Mesendoderm (in vitro differentiated cells): ENCODE results near the gene TCERG1L.

Experiments
- DNase-seq: peaks from one replicate; pipeline ENCODE4 v3.0.0; 2013
- H2AK5ac ChIP-seq: 2 replicates; pipeline ENCODE4 v1.6.1; 2013; ENCODE audit warnings: low read length, inconsistent platforms
- H2BK120ac ChIP-seq: 2 replicates; pipeline ENCODE4 v1.6.1; 2013; ENCODE audit warnings: low read depth, mild to moderate bottlenecking, low read length, moderate library complexity, mixed read lengths
- H2BK15ac ChIP-seq: replicated peaks from 2 replicates; pipeline ENCODE4 v1.6.1; 2013; ENCODE audit warnings: low read depth, mild to moderate bottlenecking, moderate library complexity
- H2BK5ac ChIP-seq: 2 replicates; pipeline ENCODE4 v1.6.1; 2013; ENCODE audit warnings: low read length, inconsistent platforms
- H3K18ac ChIP-seq: 2 replicates; pipeline ENCODE4 v1.6.1; 2013; ENCODE audit warnings: mild to moderate bottlenecking, low read length, mixed read lengths
- H3K23ac ChIP-seq: one replicate; pipeline ENCODE4 v1.6.1; 2013; ENCODE audit warnings: low read length
- H3K27ac ChIP-seq: 2 replicates; pipeline ENCODE4 v1.5.1; 2013; ENCODE audit warnings: low read depth, mild to moderate bottlenecking, inconsistent platforms, low read length, moderate library complexity
- H3K27me3 ChIP-seq: 2 replicates; pipeline ENCODE4 v1.6.1; 2013; ENCODE audit warnings: low read length, control low read depth, mild to moderate bottlenecking, inconsistent platforms; ENCODE audit not compliant: insufficient read depth, poor library complexity
- H3K36me3 ChIP-seq: 2 replicates; pipeline ENCODE4 v1.6.1; 2013; ENCODE audit warnings: low read length, inconsistent platforms; ENCODE audit not compliant: control insufficient read depth, insufficient read depth
- H3K4ac ChIP-seq: one replicate; pipeline ENCODE4 v1.6.1; 2013; ENCODE audit warnings: low read depth, mild to moderate bottlenecking, low read length, moderate library complexity
- H3K4me1 ChIP-seq: 2 replicates; pipeline ENCODE4 v1.6.1; 2013; ENCODE audit warnings: low read depth, low read length, inconsistent platforms; ENCODE audit not compliant: control insufficient read depth
- H3K4me2 ChIP-seq: 2 replicates; pipeline ENCODE4 v1.6.1; 2013; ENCODE audit warnings: low read length
- H3K4me3 ChIP-seq: 2 replicates; pipeline ENCODE4 v1.5.1; 2013; ENCODE audit warnings: mild to moderate bottlenecking, low read length
- H3K56ac ChIP-seq: one replicate; pipeline ENCODE4 v1.6.1; 2013; ENCODE audit warnings: low read length
- H3K79me1 ChIP-seq: 2 replicates; pipeline ENCODE4 v1.6.1; 2013; ENCODE audit warnings: low read length, inconsistent platforms
- H3K79me2 ChIP-seq: 2 replicates; pipeline ENCODE4 v1.6.1; 2013; ENCODE audit warnings: mild to moderate bottlenecking, low read length; ENCODE audit not compliant: control insufficient read depth, insufficient read depth
- H3K9ac ChIP-seq: 2 replicates; pipeline ENCODE4 v1.6.1; 2013; ENCODE audit warnings: low read length, inconsistent platforms
- H4K5ac ChIP-seq: one replicate; pipeline ENCODE4 v1.6.1; 2013; ENCODE audit warnings: low read length
- H4K8ac ChIP-seq: one replicate; pipeline ENCODE4 v1.6.1; 2013; ENCODE audit warnings: low read depth, mild to moderate bottlenecking, control low read depth, low read length, moderate library complexity
- WGBS: extraction: QIAGEN DNeasy Blood & Tissue Kit; methylation state at CpG from one replicate; pipeline ENCODE4 v1.1.7; 2013; ENCODE audit warnings: low lambda C conversion rate, missing lambda C conversion rate; ENCODE audit not compliant: insufficient coverage; ENCODE audit errors: extremely low coverage; 5-methylcytosine and 5-hydroxymethylcytosine counted together

Gene TCERG1L

GRCh38 chr10:131160219-131160875, 151.2 kb downstream of the TCERG1L start:
- H4K8ac ChIP-seq = no peak overlapping the region
- no peak overlapping the region for H2BK120ac ChIP-seq
- no peak overlapping the region for H3K18ac ChIP-seq
- no peak overlapping the region for H2BK5ac ChIP-seq
- H4K5ac ChIP-seq = no peak overlapping the region
- no peak overlapping the region for H3K27ac ChIP-seq
- no peaks in the 10 kb centered on the region for H3K27me3 ChIP-seq
- no peak overlapping the region for H3K4me3 ChIP-seq
- H3K4me1 ChIP-seq = no peaks in the 10 kb centered on the region
- H3K79me1 ChIP-seq = no peaks in the 10 kb centered on the region
- no peak overlapping the region for H3K4me2 ChIP-seq
- no peak overlapping the region for H2AK5ac ChIP-seq
- no CpG with 5 or more reads among the region's 19 CpGs for WGBS
- no peak for DNase-seq
- H3K79me2 ChIP-seq = no peaks in the 10 kb centered on the region
- H3K36me3 ChIP-seq = peaks cover 2% of the 10 kb centered on the region
- H3K9ac ChIP-seq = no peak overlapping the region
- no peak overlapping the region for H3K56ac ChIP-seq
- no peak overlapping the region for H2BK15ac ChIP-seq
- no peak overlapping the region for H3K4ac ChIP-seq
- no peak overlapping the region for H3K23ac ChIP-seq

DNA sequence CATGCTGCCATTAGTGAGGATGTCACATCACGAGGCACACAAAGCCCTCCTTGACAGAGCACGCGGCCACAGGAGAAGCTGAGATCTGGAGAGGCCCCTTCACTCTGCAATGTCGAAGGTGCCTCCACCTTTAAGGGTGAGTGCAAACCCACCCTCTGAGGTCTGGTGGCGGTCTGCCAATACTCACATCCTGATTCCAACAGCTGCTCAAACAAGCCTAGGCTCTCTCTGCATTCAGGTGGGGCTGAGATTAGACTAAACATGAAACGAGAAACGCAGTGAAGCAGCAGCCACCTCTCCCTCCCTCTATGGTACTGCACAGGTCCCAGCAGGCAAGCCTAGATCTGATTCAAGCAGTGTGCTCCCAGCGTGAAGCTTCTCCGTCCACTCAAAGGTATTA, 151.8 kb downstream of the TCERG1L start:
- Histone ChIP-seq H2BK5ac (no peak overlapping the region), H2BK120ac (no peak overlapping the region), H3K4me2 (no peak overlapping the region), H3K4me3 (no peak overlapping the region), H4K8ac (no peak overlapping the region), H3K9ac (no peak overlapping the region), H3K23ac (no peak overlapping the region), H3K36me3 (peaks cover 2% of the 10 kb centered on the region), H3K4ac (no peak overlapping the region), H3K27ac (no peak overlapping the region), H3K79me1 (no peaks in the 10 kb centered on the region), H3K56ac (no peak overlapping the region), H3K18ac (no peak overlapping the region), H2AK5ac (no peak overlapping the region), H3K79me2 (no peaks in the 10 kb centered on the region), H3K4me1 (no peaks in the 10 kb centered on the region), H4K5ac (no peak overlapping the region), H3K27me3 (no peaks in the 10 kb centered on the region), H2BK15ac (no peak overlapping the region)
- no CpG with 5 or more reads among the region's 9 CpGs for WGBS
- DNase-seq = no peak

DNA sequence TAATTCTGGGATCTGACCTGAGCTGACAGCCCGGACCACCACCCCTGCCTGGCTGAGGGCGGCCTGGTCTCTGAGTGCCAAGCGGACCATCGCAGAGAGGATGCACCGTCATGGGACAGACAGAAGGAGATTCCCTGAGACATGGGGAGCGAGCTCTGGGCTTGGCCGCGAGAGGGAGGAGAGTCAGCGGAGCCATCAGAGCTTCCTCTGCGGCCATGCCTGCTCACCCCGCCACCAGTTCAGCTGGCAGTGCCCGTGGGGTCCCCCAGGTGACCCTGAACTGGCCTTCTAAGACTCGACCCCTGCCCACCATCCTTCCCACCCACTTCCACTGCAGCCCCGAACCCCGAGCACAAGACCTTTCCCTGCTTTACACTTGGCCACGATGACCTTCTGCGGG, 152.8 kb downstream of the TCERG1L start:
- WGBS = no CpG with 5 or more reads among the region's 17 CpGs
- Histone ChIP-seq H3K79me1 (no peaks in the 10 kb centered on the region), H3K4me1 (no peaks in the 10 kb centered on the region), H2BK120ac (no peak overlapping the region), H3K79me2 (no peaks in the 10 kb centered on the region), H3K4ac (no peak overlapping the region), H3K18ac (no peak overlapping the region), H3K23ac (no peak overlapping the region), H2BK15ac (no peak overlapping the region), H2BK5ac (no peak overlapping the region), H4K8ac (no peak overlapping the region), H3K27me3 (no peaks in the 10 kb centered on the region), H2AK5ac (no peak overlapping the region), H3K9ac (no peak overlapping the region), H3K4me3 (no peak overlapping the region), H3K36me3 (peaks cover 2% of the 10 kb centered on the region), H3K4me2 (no peak overlapping the region), H3K27ac (no peak overlapping the region), H3K56ac (no peak overlapping the region), H4K5ac (no peak overlapping the region)
- no peak for DNase-seq

DNA sequence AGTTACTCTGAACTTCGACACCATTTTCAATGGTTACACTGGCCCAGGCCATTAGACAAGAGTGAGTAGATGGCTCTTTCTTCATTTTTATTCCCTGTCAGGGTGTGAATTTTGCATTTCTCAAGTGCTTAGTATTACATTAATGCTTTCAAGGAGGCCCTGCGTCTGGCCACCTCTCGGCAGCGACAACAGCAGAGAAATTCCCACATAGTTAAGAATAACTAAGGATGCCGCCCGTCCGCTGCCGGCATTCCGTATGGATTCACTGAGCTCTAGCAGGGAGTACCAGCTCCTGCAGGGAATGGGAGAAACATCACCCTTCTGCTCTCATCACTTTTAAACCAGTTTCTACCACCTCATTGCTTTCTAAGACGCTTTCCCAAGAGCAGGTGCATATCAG, 153.6 kb downstream of the TCERG1L start:
- WGBS = no CpG with 5 or more reads among the region's 10 CpGs
- Histone ChIP-seq H3K18ac (no peak overlapping the region), H3K36me3 (peaks cover 2% of the 10 kb centered on the region), H3K79me1 (no peaks in the 10 kb centered on the region), H2BK15ac (no peak overlapping the region), H3K27me3 (no peaks in the 10 kb centered on the region), H2AK5ac (no peak overlapping the region), H3K9ac (no peak overlapping the region), H3K4me2 (no peak overlapping the region), H3K4ac (no peak overlapping the region), H3K56ac (no peak overlapping the region), H3K23ac (no peak overlapping the region), H4K5ac (no peak overlapping the region), H3K4me1 (no peaks in the 10 kb centered on the region), H3K79me2 (no peaks in the 10 kb centered on the region), H2BK120ac (no peak overlapping the region), H3K4me3 (no peak overlapping the region), H4K8ac (no peak overlapping the region), H2BK5ac (no peak overlapping the region), H3K27ac (no peak overlapping the region)
- no peak for DNase-seq

DNA sequence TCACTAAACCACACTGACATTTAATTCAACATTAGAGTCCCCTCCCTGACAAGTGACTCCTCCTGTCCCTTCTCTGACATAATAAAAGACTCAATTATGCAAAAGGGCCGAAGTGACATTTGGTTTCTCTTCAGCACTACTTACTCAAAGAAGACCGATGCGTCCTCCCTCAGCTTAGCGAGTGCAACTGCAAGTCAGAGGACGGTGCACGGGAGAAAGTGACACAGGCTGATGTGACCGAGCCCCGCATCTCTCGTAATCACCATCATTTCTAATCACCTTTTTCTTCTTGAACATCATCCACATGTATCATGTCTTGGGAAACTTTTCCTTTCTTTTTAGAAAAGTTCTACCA, 155.7 kb downstream of the TCERG1L start:
- Histone ChIP-seq H2AK5ac (no peak overlapping the region), H2BK120ac (no peak overlapping the region), H3K27me3 (no peaks in the 10 kb centered on the region), H2BK5ac (no peak overlapping the region), H4K8ac (no peak overlapping the region), H3K23ac (peak overlapping the region; percentile 66), H3K4me1 (no peaks in the 10 kb centered on the region), H3K4ac (no peak overlapping the region), H3K56ac (no peak overlapping the region), H3K79me1 (no peaks in the 10 kb centered on the region), H3K27ac (no peak overlapping the region), H3K9ac (no peak overlapping the region), H2BK15ac (no peak overlapping the region), H3K4me2 (no peak overlapping the region), H3K18ac (no peak overlapping the region), H3K4me3 (no peak overlapping the region), H4K5ac (no peak overlapping the region), H3K79me2 (no peaks in the 10 kb centered on the region), H3K36me3 (no peaks in the 10 kb centered on the region)
- peak; percentile 21 for DNase-seq
- WGBS = no CpG with 5 or more reads among the region's 9 CpGs

DNA sequence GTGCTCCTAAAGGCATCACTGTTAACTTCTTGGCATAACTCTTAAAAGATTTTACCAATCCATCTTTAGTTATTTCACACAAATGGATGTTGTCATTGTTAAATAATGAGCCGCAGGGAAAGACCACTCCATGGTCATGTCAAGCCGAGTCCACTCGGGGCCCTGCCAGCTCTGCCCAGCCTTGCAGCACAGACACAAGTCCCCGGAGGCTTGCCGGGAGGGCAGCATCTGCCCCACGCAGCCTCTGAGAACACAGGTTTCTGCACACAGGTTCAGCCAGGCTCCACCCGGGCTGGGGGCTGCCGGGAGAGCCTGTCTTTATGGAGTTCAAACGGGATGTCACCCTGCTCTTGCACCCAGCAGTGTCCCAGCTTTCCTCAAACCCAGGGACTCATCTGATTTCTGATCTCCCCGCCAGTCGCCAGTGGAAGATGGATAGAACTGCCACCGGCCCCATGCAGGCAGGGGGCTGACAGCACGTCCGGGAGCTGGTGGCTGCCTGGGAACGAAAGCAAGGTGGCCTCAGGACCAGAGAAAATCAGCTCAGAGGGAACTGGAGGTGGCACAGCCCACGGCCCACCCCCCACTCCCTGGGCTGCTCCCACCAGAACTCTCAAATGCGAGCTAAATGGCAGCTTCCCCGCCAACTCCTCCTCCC, 156.2 kb downstream of the TCERG1L start:
- WGBS = no CpG with 5 or more reads among the region's 18 CpGs

More for the DNA sequence above, 156.2 kb downstream of the TCERG1L start:
- H3K4me2 ChIP-seq = no peak overlapping the region
- no peak overlapping the region for H3K4me3 ChIP-seq
- no peak overlapping the region for H3K23ac ChIP-seq
- H2BK15ac ChIP-seq = no peak overlapping the region
- DNase-seq = no peak
- H3K4ac ChIP-seq = no peak overlapping the region
- no peaks in the 10 kb centered on the region for H3K79me2 ChIP-seq
- H3K18ac ChIP-seq = no peak overlapping the region
- H3K79me1 ChIP-seq = no peaks in the 10 kb centered on the region
- no peak overlapping the region for H3K56ac ChIP-seq
- no peak overlapping the region for H3K9ac ChIP-seq
- H4K5ac ChIP-seq = no peak overlapping the region
- no peak overlapping the region for H2AK5ac ChIP-seq
- no peaks in the 10 kb centered on the region for H3K36me3 ChIP-seq
- H3K27ac ChIP-seq = no peak overlapping the region
- H4K8ac ChIP-seq = no peak overlapping the region
- no peak overlapping the region for H2BK120ac ChIP-seq
- H2BK5ac ChIP-seq = no peak overlapping the region
- no peaks in the 10 kb centered on the region for H3K4me1 ChIP-seq
- no peaks in the 10 kb centered on the region for H3K27me3 ChIP-seq
